ENCODE results near the gene RALA. TPM values are rescaled to one million over a fixed set of nuclear protein-coding genes. Genes with fewer than 3 reads are reported as not detected.
A peak's percentile ranks its signal among the peaks of the same experiment; 100 is the strongest.

Gene RALA
- total RNA-seq, 2 experiments from 2014 or later: 24.5 to 27.5 TPM

DNA sequence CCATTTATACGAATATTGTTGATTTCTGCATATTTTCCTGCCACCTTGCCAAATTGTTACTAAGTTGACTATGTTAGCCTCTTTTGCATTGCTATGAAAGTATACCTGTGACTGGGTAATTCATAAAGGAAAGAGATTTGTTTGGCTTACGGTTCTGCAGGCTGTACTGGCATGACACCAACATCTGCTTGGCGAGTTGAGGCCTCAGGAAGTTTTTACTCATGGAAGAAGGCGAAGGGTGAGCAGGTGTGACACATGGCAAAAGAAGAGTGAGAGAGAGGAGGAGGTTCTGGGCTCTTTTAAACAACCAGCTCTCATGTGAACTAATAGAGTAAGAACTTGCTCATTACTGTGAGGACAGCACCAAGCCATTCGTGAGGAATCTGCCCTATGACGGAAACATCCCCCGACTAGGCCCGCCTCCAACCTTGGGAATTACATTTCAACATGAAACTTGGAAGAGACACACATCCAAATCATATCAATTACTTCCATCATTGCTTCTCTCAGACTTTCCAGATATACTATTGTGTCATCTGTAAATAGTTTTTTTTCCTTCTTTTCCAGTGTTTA lies 8.4 kb downstream of the RALA start:
- Histone ChIP-seq H3K27ac (ENCODE audit: low read depth in 1 of 2, low read length in 2 of 2) (no peak overlapping the region), H3K4me1 (ENCODE audit: insufficient read depth, low read length) (peaks cover 35% of the 10 kb centered on the region), H3K27me3 (ENCODE audit: control insufficient read depth in 1 of 2, insufficient read depth in 2 of 2, low read length in 2 of 2) (no peaks in the 10 kb centered on the region), H3K36me3 (ENCODE audit: insufficient read depth, low read length) (peaks cover 5% of the 10 kb centered on the region), H3K4me3 (ENCODE audit: low read length) (no peak overlapping the region), H3K9me3 (ENCODE audit: control insufficient read depth in 1 of 2, insufficient read depth in 1 of 2, low read length in 2 of 2) (no peaks in the 10 kb centered on the region)
- CTCF ChIA-PET: interaction anchor here (1.1 to 1.6 kb wide), 2 partner anchors 48 to 52 kb away, joined by 4 read pairs; no protein-coding TSS in a partner anchor
- no peak overlapping the region for H3K4me3 Mint-ChIP-seq
- H3K27me3 Mint-ChIP-seq: no peaks in the 10 kb centered on the region
- intact Hi-C loops (cut with DNase I, micrococcal nuclease): loop anchor here in 1 of 2 experiments (5.0 to 10.0 kb wide), 2 partner anchors 53 to 105 kb away; no protein-coding TSS in a partner anchor
- DNase-seq: no peak
- TF ChIP-seq, protein P1, sequence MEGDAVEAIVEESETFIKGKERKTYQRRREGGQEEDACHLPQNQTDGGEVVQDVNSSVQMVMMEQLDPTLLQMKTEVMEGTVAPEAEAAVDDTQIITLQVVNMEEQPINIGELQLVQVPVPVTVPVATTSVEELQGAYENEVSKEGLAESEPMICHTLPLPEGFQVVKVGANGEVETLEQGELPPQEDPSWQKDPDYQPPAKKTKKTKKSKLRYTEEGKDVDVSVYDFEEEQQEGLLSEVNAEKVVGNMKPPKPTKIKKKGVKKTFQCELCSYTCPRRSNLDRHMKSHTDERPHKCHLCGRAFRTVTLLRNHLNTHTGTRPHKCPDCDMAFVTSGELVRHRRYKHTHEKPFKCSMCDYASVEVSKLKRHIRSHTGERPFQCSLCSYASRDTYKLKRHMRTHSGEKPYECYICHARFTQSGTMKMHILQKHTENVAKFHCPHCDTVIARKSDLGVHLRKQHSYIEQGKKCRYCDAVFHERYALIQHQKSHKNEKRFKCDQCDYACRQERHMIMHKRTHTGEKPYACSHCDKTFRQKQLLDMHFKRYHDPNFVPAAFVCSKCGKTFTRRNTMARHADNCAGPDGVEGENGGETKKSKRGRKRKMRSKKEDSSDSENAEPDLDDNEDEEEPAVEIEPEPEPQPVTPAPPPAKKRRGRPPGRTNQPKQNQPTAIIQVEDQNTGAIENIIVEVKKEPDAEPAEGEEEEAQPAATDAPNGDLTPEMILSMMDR (IDR thresholded peaks at IDR 0.05): no peak
- peaks cover 50% of the 10 kb centered on the region for H3K36me3 Mint-ChIP-seq (ENCODE audit: low read depth)
- no peak for ATAC-seq (ENCODE audit: poor library complexity)
- POLR2A ChIA-PET: no interaction called here
- H3K4me1 Mint-ChIP-seq (ENCODE audit: low read depth): peaks cover 77% of the 10 kb centered on the region
- peak overlapping the region; percentile 96 for H3K27ac Mint-ChIP-seq
- H3K9me3 Mint-ChIP-seq: no peaks in the 10 kb centered on the region

DNA sequence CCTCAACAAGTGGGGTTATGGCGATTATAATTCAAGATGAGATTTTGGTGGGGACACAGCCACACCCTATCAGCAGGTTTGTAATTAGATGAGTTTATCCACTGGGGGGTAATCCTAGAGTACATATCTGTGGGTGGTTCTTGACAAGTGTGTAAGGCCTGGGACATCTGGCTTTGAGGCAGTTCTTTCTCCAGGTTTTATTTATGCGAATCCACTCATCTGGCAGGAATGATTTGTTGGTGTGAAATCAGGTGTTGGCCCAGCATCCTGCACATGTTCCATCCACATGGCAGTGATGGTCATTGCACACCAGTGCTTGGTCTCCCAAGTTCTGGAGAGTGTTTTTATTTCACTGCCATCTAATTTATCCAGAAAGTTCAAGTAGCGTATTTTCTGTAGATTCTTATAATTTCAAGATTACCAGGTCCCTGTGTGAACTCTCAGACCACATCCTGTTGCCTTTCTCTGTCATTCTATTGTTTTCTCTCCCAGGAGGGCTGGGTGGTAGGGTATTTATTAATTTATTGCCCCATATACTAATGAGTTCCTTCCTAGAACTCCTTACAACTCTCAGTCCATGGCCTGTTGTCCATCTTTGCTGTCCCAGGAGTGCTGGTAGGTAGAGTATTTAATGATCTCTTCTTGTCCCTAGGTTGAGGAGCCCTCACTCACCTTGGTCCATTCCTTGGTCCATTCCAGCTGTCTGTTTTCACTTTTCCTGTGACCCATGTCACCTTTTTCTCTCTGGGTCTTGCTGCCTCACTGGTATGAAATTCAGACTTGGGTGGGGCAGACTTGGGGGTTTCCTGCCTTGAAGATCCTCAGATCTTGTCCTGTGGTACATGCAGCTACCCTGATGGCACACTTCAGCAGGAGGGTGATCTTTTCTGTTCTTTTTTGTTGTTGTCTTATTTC lies 10.4 kb downstream of the RALA start:
- DNase-seq: peak in 12 of 14 experiments; percentile 17 to 77 (median 32)
- H3K4me3 Mint-ChIP-seq: peak overlapping the region; percentile 74
- peaks cover 74% of the 10 kb centered on the region for H3K4me1 Mint-ChIP-seq (ENCODE audit: low read depth)
- peak overlapping the region; percentile 6 for H3K4me3 ChIP-seq (ENCODE audit: low read length)
- H3K9me3 ChIP-seq (ENCODE audit: control insufficient read depth in 1 of 2, insufficient read depth in 1 of 2, low read length in 2 of 2): no peaks in the 10 kb centered on the region
- peaks cover 35% of the 10 kb centered on the region for H3K4me1 ChIP-seq (ENCODE audit: insufficient read depth, low read length)
- peak overlapping the region; percentile 96 for H3K27ac Mint-ChIP-seq
- H3K36me3 ChIP-seq (ENCODE audit: insufficient read depth, low read length): peaks cover 5% of the 10 kb centered on the region
- no peaks in the 10 kb centered on the region for H3K9me3 Mint-ChIP-seq
- peaks cover 62% of the 10 kb centered on the region for H3K36me3 Mint-ChIP-seq (ENCODE audit: low read depth)
- H3K27me3 Mint-ChIP-seq: no peaks in the 10 kb centered on the region
- peak overlapping the region; percentile 71 to 80 for H3K27ac ChIP-seq (ENCODE audit: low read depth in 1 of 2, low read length in 2 of 2)
- no peaks in the 10 kb centered on the region for H3K27me3 ChIP-seq (ENCODE audit: control insufficient read depth in 1 of 2, insufficient read depth in 2 of 2, low read length in 2 of 2)
- intact Hi-C loops (cut with DNase I, micrococcal nuclease): loop anchor here in 1 of 2 experiments (1.0 to 10.0 kb wide), 4 partner anchors 10 to 103 kb away; no protein-coding TSS in a partner anchor
- ChIA-PET CTCF (interaction anchor here (0.8 to 1.1 kb wide), 3 partner anchors 53 to 108 kb away, joined by 3 to 6 read pairs (median 4); no protein-coding TSS in a partner anchor), POLR2A (interaction anchor here (0.6 to 3.2 kb wide), 6 partner anchors 10 to 316 kb away, joined by 3 to 38 read pairs (median 3); partner anchors contain the start of genes CDK13 and RALA)
- TF ChIP-seq, protein P1 (IDR thresholded peaks at IDR 0.05): no peak
- peak; percentile 88 for ATAC-seq (ENCODE audit: poor library complexity)

DNA sequence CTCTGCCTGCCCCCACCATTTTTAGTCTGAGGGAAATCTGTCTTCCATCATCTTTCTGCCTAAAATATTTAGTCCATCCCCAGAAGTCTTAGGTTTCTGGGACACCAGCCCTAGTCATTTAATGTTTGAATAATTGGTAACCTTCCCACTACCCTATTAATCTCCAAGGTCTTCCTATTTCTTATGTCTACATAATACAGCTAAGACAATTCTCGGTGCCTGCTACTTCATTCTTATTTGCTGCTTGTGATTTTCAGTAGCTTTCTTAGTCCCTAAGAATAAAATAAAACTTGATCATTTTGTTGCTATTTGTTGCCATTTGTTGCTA lies 11.1 kb downstream of the RALA start:
- ATAC-seq (ENCODE audit: poor library complexity) (no peak), DNase-seq (no peak)
- no peaks in the 10 kb centered on the region for H3K9me3 ChIP-seq (ENCODE audit: control insufficient read depth in 1 of 2, insufficient read depth in 1 of 2, low read length in 2 of 2)
- TF ChIP-seq, protein P1 (IDR thresholded peaks at IDR 0.05): no peak
- Mint-ChIP-seq H3K27ac (peak overlapping the region; percentile 96), H3K36me3 (ENCODE audit: low read depth) (peaks cover 61% of the 10 kb centered on the region), H3K4me1 (ENCODE audit: low read depth) (peaks cover 76% of the 10 kb centered on the region), H3K4me3 (peak overlapping the region; percentile 74), H3K27me3 (no peaks in the 10 kb centered on the region), H3K9me3 (no peaks in the 10 kb centered on the region)
- intact Hi-C loops (cut with DNase I, micrococcal nuclease): loop anchor here in 1 of 2 experiments (2.0 to 10.0 kb wide), 3 partner anchors 46 to 103 kb away; no protein-coding TSS in a partner anchor
- ChIA-PET POLR2A (interaction anchor here (0.6 to 3.2 kb wide), 6 partner anchors 11 to 315 kb away, joined by 3 to 38 read pairs (median 3); partner anchors contain the start of genes CDK13 and RALA), CTCF (interaction anchor here (0.8 to 1.1 kb wide), 3 partner anchors 54 to 108 kb away, joined by 3 to 6 read pairs (median 4); no protein-coding TSS in a partner anchor)
- H3K36me3 ChIP-seq (ENCODE audit: insufficient read depth, low read length): peaks cover 5% of the 10 kb centered on the region
- peaks cover 35% of the 10 kb centered on the region for H3K4me1 ChIP-seq (ENCODE audit: insufficient read depth, low read length)
- peak overlapping the region; percentile 6 for H3K4me3 ChIP-seq (ENCODE audit: low read length)
- peak overlapping the region; percentile 71 to 80 for H3K27ac ChIP-seq (ENCODE audit: low read depth in 1 of 2, low read length in 2 of 2)
- no peaks in the 10 kb centered on the region for H3K27me3 ChIP-seq (ENCODE audit: control insufficient read depth in 1 of 2, insufficient read depth in 2 of 2, low read length in 2 of 2)
